ENCODE data around the gene REPS1.

Gene REPS1

GRCh38 chr6:138931660-138932059, 56.4 kb downstream of the REPS1 start:
- no peak for TF ChIP-seq EZH2phosphoT487 (IDR thresholded peaks at IDR 0.05; ENCODE audit: borderline replicate concordance)
- H3K4me3 ChIP-seq (ENCODE audit: low read length, poor library complexity, severe bottlenecking): no peak overlapping the region
- no peaks in the 10 kb centered on the region for H3F3A ChIP-seq (ENCODE audit: low read depth)
- no peak overlapping the region for H2AFZ ChIP-seq (ENCODE audit: low read length)
- H3K36me3 ChIP-seq (ENCODE audit: insufficient read depth, low read length): peaks cover 35% of the 10 kb centered on the region
- no peaks in the 10 kb centered on the region for H3K27me3 ChIP-seq (ENCODE audit: insufficient read depth, low read length, poor library complexity, severe bottlenecking)
- H3K4me2 ChIP-seq (ENCODE audit: low read depth, low read length, poor library complexity, severe bottlenecking): no peak overlapping the region
- H3K9ac ChIP-seq (ENCODE audit: low read depth, low read length, poor library complexity, severe bottlenecking): no peak overlapping the region
- H3K9me3 ChIP-seq (ENCODE audit: insufficient read depth, low read depth, low read length): peaks cover 6% of the 10 kb centered on the region; the same call in 1 of the 2 replicates
- H4K20me1 ChIP-seq (ENCODE audit: insufficient read depth, low read length, poor library complexity, severe bottlenecking): no peaks in the 10 kb centered on the region
- peaks cover 4% of the 10 kb centered on the region for H3K4me1 ChIP-seq (ENCODE audit: insufficient read depth, low read length, poor library complexity, severe bottlenecking)
- no peaks in the 10 kb centered on the region for H3K79me2 ChIP-seq (ENCODE audit: insufficient read depth, low read length)
- no peaks in the 10 kb centered on the region for H3K9me2 ChIP-seq (replicated peaks; ENCODE audit: low read depth, low read length)

- Histone ChIP-seq H3K36me3 (ENCODE audit: insufficient read depth, low read length) (peaks cover 19% of the 10 kb centered on the region; the same call in 1 of the 2 replicates), H4K20me1 (ENCODE audit: insufficient read depth, low read length, poor library complexity, severe bottlenecking) (no peaks in the 10 kb centered on the region), H3K9me3 (ENCODE audit: insufficient read depth, low read depth, low read length) (no peaks in the 10 kb centered on the region), H3K9me2 (replicated peaks; ENCODE audit: low read depth, low read length) (no peaks in the 10 kb centered on the region), H3K4me2 (ENCODE audit: low read depth, low read length, poor library complexity, severe bottlenecking) (no peak overlapping the region), H2AFZ (ENCODE audit: low read length) (no peak overlapping the region), H3K27me3 (ENCODE audit: insufficient read depth, low read length, poor library complexity, severe bottlenecking) (no peaks in the 10 kb centered on the region), H3F3A (ENCODE audit: low read depth) (no peaks in the 10 kb centered on the region), H3K79me2 (ENCODE audit: insufficient read depth, low read length) (no peaks in the 10 kb centered on the region), H3K4me3 (ENCODE audit: low read length, poor library complexity, severe bottlenecking) (no peak overlapping the region), H3K9ac (ENCODE audit: low read depth, low read length, poor library complexity, severe bottlenecking) (no peak overlapping the region), H3K4me1 (ENCODE audit: insufficient read depth, low read length, poor library complexity, severe bottlenecking) (peaks cover under 1% of the 10 kb centered on the region)
- no peak for TF ChIP-seq CTCF (conservative IDR thresholded peaks at IDR 0.05; ENCODE audit: low read length)
- TF ChIP-seq EZH2phosphoT487 (IDR thresholded peaks at IDR 0.05; ENCODE audit: borderline replicate concordance): no peak
These were observed 61.5 kb downstream of the REPS1 start for GRCh38 chr6:138926579-138926978.

GRCh38 chr6:138925806-138926205, 62.2 kb downstream of the REPS1 start:
- Histone ChIP-seq H3K4me2 (ENCODE audit: low read depth, low read length, poor library complexity, severe bottlenecking) (no peak overlapping the region), H3K27me3 (ENCODE audit: insufficient read depth, low read length, poor library complexity, severe bottlenecking) (no peaks in the 10 kb centered on the region), H4K20me1 (ENCODE audit: insufficient read depth, low read length, poor library complexity, severe bottlenecking) (no peaks in the 10 kb centered on the region), H3K4me1 (ENCODE audit: insufficient read depth, low read length, poor library complexity, severe bottlenecking) (no peaks in the 10 kb centered on the region), H3K9ac (ENCODE audit: low read depth, low read length, poor library complexity, severe bottlenecking) (no peak overlapping the region), H3K36me3 (ENCODE audit: insufficient read depth, low read length) (peaks cover 24% of the 10 kb centered on the region; the same call in 1 of the 2 replicates), H2AFZ (ENCODE audit: low read length) (no peak overlapping the region), H3K4me3 (ENCODE audit: low read length, poor library complexity, severe bottlenecking) (no peak overlapping the region), H3K9me3 (ENCODE audit: insufficient read depth, low read depth, low read length) (no peaks in the 10 kb centered on the region), H3K79me2 (ENCODE audit: insufficient read depth, low read length) (no peaks in the 10 kb centered on the region), H3F3A (ENCODE audit: low read depth) (no peaks in the 10 kb centered on the region), H3K9me2 (replicated peaks; ENCODE audit: low read depth, low read length) (no peaks in the 10 kb centered on the region)
- TF ChIP-seq EZH2phosphoT487 (IDR thresholded peaks at IDR 0.05; ENCODE audit: borderline replicate concordance) (no peak), CTCF (conservative IDR thresholded peaks at IDR 0.05; ENCODE audit: low read length) (no peak)

GRCh38 chr6:138923561-138923960, 64.5 kb downstream of the REPS1 start:
- H2AFZ ChIP-seq (ENCODE audit: low read length): no peak overlapping the region
- TF ChIP-seq CTCF (conservative IDR thresholded peaks at IDR 0.05; ENCODE audit: low read length) (no peak), EZH2phosphoT487 (IDR thresholded peaks at IDR 0.05; ENCODE audit: borderline replicate concordance) (no peak)
- no peaks in the 10 kb centered on the region for H3K9me2 ChIP-seq (replicated peaks; ENCODE audit: low read depth, low read length)
- H3K4me2 ChIP-seq (ENCODE audit: low read depth, low read length, poor library complexity, severe bottlenecking): no peak overlapping the region
- H3K9ac ChIP-seq (ENCODE audit: low read depth, low read length, poor library complexity, severe bottlenecking): no peak overlapping the region
- no peak overlapping the region for H3K4me3 ChIP-seq (ENCODE audit: low read length, poor library complexity, severe bottlenecking)
- H4K20me1 ChIP-seq (ENCODE audit: insufficient read depth, low read length, poor library complexity, severe bottlenecking): no peaks in the 10 kb centered on the region
- H3F3A ChIP-seq (ENCODE audit: low read depth): no peaks in the 10 kb centered on the region
- H3K36me3 ChIP-seq (ENCODE audit: insufficient read depth, low read length): peaks cover 38% of the 10 kb centered on the region
- no peaks in the 10 kb centered on the region for H3K79me2 ChIP-seq (ENCODE audit: insufficient read depth, low read length)
- no peaks in the 10 kb centered on the region for H3K9me3 ChIP-seq (ENCODE audit: insufficient read depth, low read depth, low read length)
- no peaks in the 10 kb centered on the region for H3K27me3 ChIP-seq (ENCODE audit: insufficient read depth, low read length, poor library complexity, severe bottlenecking)
- no peaks in the 10 kb centered on the region for H3K4me1 ChIP-seq (ENCODE audit: insufficient read depth, low read length, poor library complexity, severe bottlenecking)

Data from Loucy (cell line).